Myocyte (in vitro differentiated cells): ENCODE measurements around the gene RABEP2. TPM values are rescaled to one million over a fixed set of nuclear protein-coding genes. Genes with fewer than 3 reads are reported as not detected.
A peak's percentile ranks its signal among the peaks of the same experiment; 100 is the strongest.
"Not testable (repeated sequence)": the region's sequence is repeated elsewhere in the genome, so short reads cannot be mapped to it uniquely, and the experiment has no call there.

Experiments used
- DNase-seq: peaks from one replicate; pipeline ENCODE4 v3.0.0-alpha.2; 2012; ENCODE audit warnings: low read depth
- total RNA-seq: library from RNA; depleted of rRNA; stranded (reverse); fragments of >200 nt; gene quantifications from 2 replicates; pipeline ENCODE4 v1.2.3, GENCODE V29; 2014

The RABEP2 gene
- total RNA-seq, 1 donor from 2014 or later, result 41.5 TPM

- DNase-seq, result peak; percentile 93
Observed at GRCh38 chr16:28879841-28880588, 45.0 kb downstream of the RABEP2 start.

GRCh38 chr16:28879261-28879840 is 45.7 kb downstream of the RABEP2 start:
- no peak for DNase-seq

- DNase-seq, result peak; percentile 37
Observed at GRCh38 chr16:28878083-28878926, 46.7 kb downstream of the RABEP2 start, which contains the start of gene ATP2A1. Gene ATP2A1 (plus strand): TSS chr16:28878488. CDS start chr16:28878672, 184 bp downstream.

- no peak for DNase-seq
Observed at GRCh38 chr16:28877655-28878000, 47.4 kb downstream of the RABEP2 start.

- DNase-seq, result peak; percentile 92
Observed at GRCh38 chr16:28876973-28877654, 47.9 kb downstream of the RABEP2 start.

- DNase-seq, result peak; percentile 36
Observed at GRCh38 chr16:28876019-28876659, 48.9 kb downstream of the RABEP2 start.

- DNase-seq, result peak; percentile 97
Observed at GRCh38 chr16:28875134-28876018, 49.7 kb downstream of the RABEP2 start.

- no peak for DNase-seq
Observed at GRCh38 chr16:28874406-28874805, 50.6 kb downstream of the RABEP2 start.

GRCh38 chr16:28873543-28874201 is 51.4 kb downstream of the RABEP2 start:
- peak; percentile 18 for DNase-seq

- no peak for DNase-seq
Observed at GRCh38 chr16:28872952-28873351, 52.1 kb downstream of the RABEP2 start.

GRCh38 chr16:28869201-28869600 is 55.8 kb downstream of the RABEP2 start:
- DNase-seq, result no peak

GRCh38 chr16:28867646-28868045 is 57.4 kb downstream of the RABEP2 start:
- DNase-seq, result not testable (repeated sequence)

GRCh38 chr16:28867241-28867640 is 57.8 kb downstream of the RABEP2 start:
- no peak for DNase-seq

GRCh38 chr16:28866454-28866804 is 58.6 kb downstream of the RABEP2 start:
- no peak for DNase-seq

GRCh38 chr16:28865722-28866453 is 59.1 kb downstream of the RABEP2 start:
- DNase-seq, result no peak

- DNase-seq, result no peak
Observed at GRCh38 chr16:28865001-28865688, 59.9 kb downstream of the RABEP2 start.

- peak; percentile 41 for DNase-seq
Observed at GRCh38 chr16:28863929-28864793, 60.9 kb downstream of the RABEP2 start.
